Activated B cell treated with CpG ODN at 0.5 μM for 24 hours (primary cell): Measurements from ENCODE around the gene ODC1. TPM values are rescaled to one million over a fixed set of nuclear protein-coding genes. Genes with fewer than 3 reads are reported as not detected.

Experiments
- ATAC-seq: fragments of 200-7000 bp; cut with Tn5 transposase; one replicate; pipeline ENCODE4 v1.10.0; 2021; ENCODE audit warnings: low read depth, mild to moderate bottlenecking, moderate library complexity
- CTCF ChIA-PET: fragments of 350-600 bp; sonication (Branson Sonifier 250); formaldehyde crosslinking; loops from one replicate; lab custom pipeline; 2021; ENCODE audit warnings: antibody characterized with exemption; lab: Charles Lee
- POLR2A ChIA-PET: fragments of 350-600 bp; sonication (Branson Sonifier 250); formaldehyde crosslinking; loops from one replicate; lab custom pipeline; 2021; ENCODE audit warnings: antibody characterized with exemption; lab: Charles Lee
- DNase-seq: peaks from one replicate; pipeline ENCODE4 v3.0.0; 2022
- H3K27ac Mint-ChIP-seq: one replicate; pipeline ENCODE4 v1.8.0; 2020; ENCODE audit warnings: mixed read lengths
- H3K27me3 Mint-ChIP-seq: one replicate; pipeline ENCODE4 v1.8.0; 2021; ENCODE audit warnings: mixed read lengths
- H3K36me3 Mint-ChIP-seq: one replicate; pipeline ENCODE4 v1.8.0; 2021; ENCODE audit warnings: low read depth, mixed read lengths
- H3K4me1 Mint-ChIP-seq: one replicate; pipeline ENCODE4 v1.8.0; 2021; ENCODE audit warnings: mixed read lengths
- H3K4me3 Mint-ChIP-seq: one replicate; pipeline ENCODE4 v1.8.0; 2020; ENCODE audit warnings: mild to moderate bottlenecking, mixed read lengths
- H3K9me3 Mint-ChIP-seq: one replicate; pipeline ENCODE4 v1.8.0; 2020; ENCODE audit warnings: mixed read lengths
- CTCF ChIP-seq: fragments of 200-600 bp; IDR thresholded peaks from one replicate; pipeline ENCODE4 v1.8.0; 2022; ENCODE audit warnings: antibody characterized with exemption, mild to moderate bottlenecking
- intact Hi-C: fragments of 100-400 bp; cut with micrococcal nuclease; formaldehyde crosslinking; loops from one replicate; pipeline ENCODE4 v1.15.1; 2024
- total RNA-seq: library from RNA; stranded (reverse); gene quantifications from 2 replicates; pipeline ENCODE4 v1.2.3, GENCODE V29; 2022

The ODC1 gene
- total RNA-seq, 1 donor from 2014 or later, result 192 TPM

GRCh38 chr2:10475811-10476660 is 27.9 kb upstream of the ODC1 start:
- Mint-ChIP-seq H3K27ac (no peak overlapping the region), H3K27me3 (no peaks in the 10 kb centered on the region), H3K36me3 (no peaks in the 10 kb centered on the region), H3K4me1 (peaks cover 12% of the 10 kb centered on the region), H3K4me3 (no peak overlapping the region), H3K9me3 (no peaks in the 10 kb centered on the region)
- no peak for TF ChIP-seq CTCF
- ChIA-PET CTCF (no interaction called here), POLR2A (no interaction called here)
- no peak for DNase-seq
- intact Hi-C loops, result no loop called here
- no peak for ATAC-seq

DNA sequence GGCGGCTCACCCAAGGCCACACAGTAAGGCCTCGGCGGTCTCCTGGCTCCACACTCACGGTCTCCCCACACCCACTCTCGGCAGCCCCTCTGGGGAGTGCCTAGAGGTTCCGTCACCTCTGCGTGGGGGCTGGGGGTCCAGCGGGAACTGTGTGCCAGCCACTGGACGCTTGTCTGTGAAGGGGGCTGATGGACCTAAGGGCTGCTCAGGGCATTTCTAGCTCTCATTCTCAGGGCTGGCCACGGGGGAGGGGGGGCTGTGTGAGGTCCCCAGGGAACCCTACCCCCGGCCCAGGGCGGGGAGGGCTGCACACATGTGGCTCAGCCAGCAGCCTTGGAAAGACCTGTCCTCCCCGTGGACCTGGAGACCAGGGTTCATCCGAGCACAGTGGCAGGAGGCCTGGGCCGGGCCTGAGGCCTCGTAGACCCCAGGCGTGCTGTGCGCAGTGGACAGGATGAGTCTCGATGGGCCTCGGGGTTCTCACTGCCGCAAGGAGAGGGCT is 27.1 kb upstream of the ODC1 start:
- H3K27ac Mint-ChIP-seq, result no peak overlapping the region
- intact Hi-C loops, result no loop called here
- DNase-seq (no peak), ATAC-seq (no peak)
- no peaks in the 10 kb centered on the region for H3K36me3 Mint-ChIP-seq
- CTCF ChIA-PET, result no interaction called here
- TF ChIP-seq CTCF, result no peak
- POLR2A ChIA-PET, result no interaction called here
- H3K9me3 Mint-ChIP-seq, result no peaks in the 10 kb centered on the region
- peaks cover 12% of the 10 kb centered on the region for H3K4me1 Mint-ChIP-seq
- H3K4me3 Mint-ChIP-seq, result no peak overlapping the region
- no peaks in the 10 kb centered on the region for H3K27me3 Mint-ChIP-seq

DNA sequence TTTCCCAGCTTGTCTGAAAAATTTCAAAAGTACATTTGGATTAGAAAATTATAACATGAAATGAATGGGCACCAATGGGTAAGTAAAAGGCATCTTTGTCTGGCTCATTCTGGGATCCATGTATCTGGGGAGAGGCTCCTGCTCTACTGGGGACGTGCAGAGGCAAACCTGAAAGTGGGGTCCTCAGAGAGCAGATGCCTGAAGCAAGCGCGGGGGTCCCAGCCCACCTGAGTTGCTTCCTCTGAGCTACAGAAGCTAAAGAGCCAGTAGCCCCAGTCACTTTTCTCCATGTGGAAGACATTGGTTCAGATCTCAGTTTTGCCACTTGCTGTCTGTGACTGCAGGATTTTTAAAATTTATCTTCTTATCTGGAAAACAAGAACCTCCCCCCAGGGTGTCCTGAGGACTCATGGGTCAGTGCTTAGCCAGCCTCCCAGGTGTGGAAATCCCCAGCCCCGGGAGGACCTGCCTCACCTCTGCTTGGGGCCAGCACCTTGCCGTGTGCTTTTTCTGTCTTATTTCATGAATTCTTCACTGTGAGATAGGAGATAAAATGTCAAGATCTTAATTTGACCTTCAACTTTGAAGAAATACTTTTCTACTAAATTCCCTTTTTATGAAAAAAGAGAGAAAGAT is 25.1 kb upstream of the ODC1 start:
- ATAC-seq (no peak), DNase-seq (no peak)
- no peaks in the 10 kb centered on the region for H3K27me3 Mint-ChIP-seq
- H3K36me3 Mint-ChIP-seq, result no peaks in the 10 kb centered on the region
- CTCF ChIA-PET, result no interaction called here
- POLR2A ChIA-PET, result no interaction called here
- H3K9me3 Mint-ChIP-seq, result no peaks in the 10 kb centered on the region
- H3K4me3 Mint-ChIP-seq, result no peak overlapping the region
- H3K4me1 Mint-ChIP-seq, result peaks cover 12% of the 10 kb centered on the region
- intact Hi-C loops, result no loop called here
- no peak for TF ChIP-seq CTCF
- H3K27ac Mint-ChIP-seq, result no peak overlapping the region

DNA sequence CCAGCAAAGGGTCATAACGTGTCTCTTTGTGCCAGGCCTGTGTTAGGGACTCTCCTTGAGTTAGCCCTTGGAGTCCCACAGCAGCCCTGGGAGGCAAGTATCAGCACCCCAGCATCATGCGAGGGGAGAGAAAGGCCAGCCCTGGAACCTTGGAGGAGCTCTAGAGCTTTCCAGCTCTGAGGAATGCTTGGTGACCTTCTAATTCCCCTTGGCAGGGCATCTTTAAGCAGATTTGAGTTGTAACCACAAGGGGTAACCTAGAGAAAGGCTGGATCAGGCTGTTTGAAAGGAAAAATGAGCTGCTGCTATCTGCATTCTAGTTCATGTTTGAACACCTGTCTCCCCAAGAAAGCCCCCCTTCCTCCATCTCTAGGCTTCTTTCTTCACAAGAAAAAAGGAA is 23.8 kb upstream of the ODC1 start:
- DNase-seq, result no peak
- CTCF ChIA-PET, result no interaction called here
- no peaks in the 10 kb centered on the region for H3K4me1 Mint-ChIP-seq
- no peak for TF ChIP-seq CTCF
- intact Hi-C loops, result no loop called here
- POLR2A ChIA-PET, result interaction anchor here (0.6 kb wide), 1 partner anchor 530 kb away, joined by 3 read pairs; no protein-coding TSS in a partner anchor
- H3K4me3 Mint-ChIP-seq, result no peak overlapping the region
- no peaks in the 10 kb centered on the region for H3K36me3 Mint-ChIP-seq
- H3K9me3 Mint-ChIP-seq, result no peaks in the 10 kb centered on the region
- no peak overlapping the region for H3K27ac Mint-ChIP-seq
- no peak for ATAC-seq
- H3K27me3 Mint-ChIP-seq, result no peaks in the 10 kb centered on the region

- DNase-seq (no peak), ATAC-seq (no peak)
- H3K36me3 Mint-ChIP-seq, result no peaks in the 10 kb centered on the region
- no peaks in the 10 kb centered on the region for H3K9me3 Mint-ChIP-seq
- ChIA-PET CTCF (no interaction called here), POLR2A (no interaction called here)
- intact Hi-C loops, result no loop called here
- H3K4me3 Mint-ChIP-seq, result no peak overlapping the region
- no peaks in the 10 kb centered on the region for H3K27me3 Mint-ChIP-seq
- no peak for TF ChIP-seq CTCF
- no peaks in the 10 kb centered on the region for H3K4me1 Mint-ChIP-seq
- H3K27ac Mint-ChIP-seq, result no peak overlapping the region
Measured at GRCh38 chr2:10471046-10471571, 23.0 kb upstream of the ODC1 start.
